Psoas muscle (tissue), 8 donors: ENCODE measurements around the gene AGMO. TPM values are rescaled to one million over a fixed set of nuclear protein-coding genes. Genes with fewer than 3 reads are reported as not detected.
A peak's percentile ranks its signal among the peaks of the same experiment; 100 is the strongest.

Experiments
- ATAC-seq, 4 donors: fragments of 200-7000 bp; cut with Tn5 transposase; one replicate each; pipeline ENCODE4 v1.9.1; 2020; ENCODE audit warnings: moderate library complexity in 3 of 4, mild to moderate bottlenecking in 2 of 4
- DNase-seq, 2 donors: peaks; one replicate each; pipeline ENCODE4 v3.0.0-alpha.2; 2020
- H3K27ac ChIP-seq: fragments of 200-600 bp; one replicate; pipeline ENCODE4 v1.8.0; 2022
- H3K27me3 ChIP-seq, 3 donors: fragments of 200-600 bp in 1 of 3; one replicate each; pipeline versions ENCODE4 v1.6.1 to v1.8.0; 2013 to 2022; ENCODE audit warnings: low read length in 2 of 3, mild to moderate bottlenecking in 2 of 3, moderate library complexity in 1 of 3; ENCODE audit not compliant: insufficient read depth in 3 of 3
- H3K36me3 ChIP-seq, 2 donors: fragments of 200-600 bp in 1 of 2; one replicate each; pipeline versions ENCODE4 v1.6.1 to v1.8.0; 2013 to 2022; ENCODE audit warnings: low read depth in 1 of 2, mild to moderate bottlenecking in 1 of 2, moderate library complexity in 1 of 2; ENCODE audit not compliant: insufficient read depth in 1 of 2
- H3K4me1 ChIP-seq: fragments of 200-600 bp; one replicate; pipeline ENCODE4 v1.8.0; 2022
- H3K4me3 ChIP-seq: fragments of 200-600 bp; one replicate; pipeline ENCODE4 v1.8.0; 2022; ENCODE audit warnings: mild to moderate bottlenecking
- H3K9me3 ChIP-seq: fragments of 200-600 bp; one replicate; pipeline ENCODE4 v1.8.0; 2022
- WGBS, 3 donors: extraction: QIAGEN DNeasy Blood & Tissue Kit; methylation state at CpG; one replicate each; pipeline versions ENCODE4 v1.1.6 to v1.1.7; 2013; 5-methylcytosine and 5-hydroxymethylcytosine counted together
- intact Hi-C, 2 donors: fragments of 100-400 bp; cut with DNase I; formaldehyde crosslinking; loops; one replicate each; pipeline versions ENCODE4 v1.11.0 to v1.14.2; 2022
- polyA plus RNA-seq, 3 donors: library from polyadenylated mRNA; stranded (reverse); fragments of 200-250 nt; gene quantifications; one replicate each; pipeline ENCODE4 v1.2.3, GENCODE V29; 2013
- total RNA-seq, 4 donors: library from RNA; stranded (reverse); fragmentation: NEBNext Ultra II Directional in 2 of 4; extraction: Animal tissue kit (Norgen Biotek cat#: 25700) in 2 of 4; gene quantifications; one replicate each; pipeline versions ENCODE4 v1.2.1 to v1.2.4, GENCODE V29; 2021 to 2023
- TF ChIP-seq, protein P1 (sequence below): fragments of 200-600 bp; IDR thresholded peaks from one replicate; pipeline ENCODE4 v1.8.0; 2022; ENCODE audit warnings: antibody characterized with exemption
- donor health status: healthy with polysubstance abuse.
- donor health status: DM: no; HTN: no; CAD: no; lungs with moderate emphysema.
- donor health status: Bipolar disorder and iron deficiency.
- donor health status: healthy.
- donor health status: DM: yes; HTN: yes; CAD: no.
- donor health status: DM: no; HTN: no; CAD: no.
- donor health status: DM: no; HTN: no; CAD: no.
- donor health status: DM: yes; HTN: yes; CAD: no.

The AGMO gene
- total and polyA plus RNA-seq, 7 donors: 0.13 to 0.54 (median 0.36) TPM; not detected in 1

GRCh38 chr7:15334536-15335263 is 227.1 kb downstream of the AGMO start:
- H3K27me3 ChIP-seq: no peaks in the 10 kb centered on the region
- H3K4me3 ChIP-seq: no peak overlapping the region
- H3K4me1 ChIP-seq: peaks cover 5% of the 10 kb centered on the region
- peaks cover 9% of the 10 kb centered on the region for H3K9me3 ChIP-seq
- TF ChIP-seq, protein P1, sequence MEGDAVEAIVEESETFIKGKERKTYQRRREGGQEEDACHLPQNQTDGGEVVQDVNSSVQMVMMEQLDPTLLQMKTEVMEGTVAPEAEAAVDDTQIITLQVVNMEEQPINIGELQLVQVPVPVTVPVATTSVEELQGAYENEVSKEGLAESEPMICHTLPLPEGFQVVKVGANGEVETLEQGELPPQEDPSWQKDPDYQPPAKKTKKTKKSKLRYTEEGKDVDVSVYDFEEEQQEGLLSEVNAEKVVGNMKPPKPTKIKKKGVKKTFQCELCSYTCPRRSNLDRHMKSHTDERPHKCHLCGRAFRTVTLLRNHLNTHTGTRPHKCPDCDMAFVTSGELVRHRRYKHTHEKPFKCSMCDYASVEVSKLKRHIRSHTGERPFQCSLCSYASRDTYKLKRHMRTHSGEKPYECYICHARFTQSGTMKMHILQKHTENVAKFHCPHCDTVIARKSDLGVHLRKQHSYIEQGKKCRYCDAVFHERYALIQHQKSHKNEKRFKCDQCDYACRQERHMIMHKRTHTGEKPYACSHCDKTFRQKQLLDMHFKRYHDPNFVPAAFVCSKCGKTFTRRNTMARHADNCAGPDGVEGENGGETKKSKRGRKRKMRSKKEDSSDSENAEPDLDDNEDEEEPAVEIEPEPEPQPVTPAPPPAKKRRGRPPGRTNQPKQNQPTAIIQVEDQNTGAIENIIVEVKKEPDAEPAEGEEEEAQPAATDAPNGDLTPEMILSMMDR: no peak
- no peak overlapping the region for H3K27ac ChIP-seq
- WGBS, 3 donors: 49 to 56% (median 51%) methylated on average over 6 of the region's 6 CpGs
- ATAC-seq: peak in 2 of 4 donors; percentile 30 to 56
- no peak for DNase-seq
- intact Hi-C loops: no loop called here
- H3K36me3 ChIP-seq: no peaks in the 10 kb centered on the region

GRCh38 chr7:15332956-15333355 is 228.9 kb downstream of the AGMO start:
- TF ChIP-seq, protein P1: no peak
- H3K4me3 ChIP-seq: no peak overlapping the region
- WGBS, 3 donors: 54 to 71% (median 65%) methylated on average over 2 of the region's 2 CpGs
- no peak for ATAC-seq
- intact Hi-C loops: no loop called here
- no peaks in the 10 kb centered on the region for H3K36me3 ChIP-seq
- H3K9me3 ChIP-seq: no peaks in the 10 kb centered on the region
- H3K27ac ChIP-seq: no peak overlapping the region
- peaks cover 5% of the 10 kb centered on the region for H3K4me1 ChIP-seq
- no peaks in the 10 kb centered on the region for H3K27me3 ChIP-seq
- no peak for DNase-seq

GRCh38 chr7:15330943-15331342 is 230.9 kb downstream of the AGMO start:
- DNase-seq (no peak), ATAC-seq (no peak)
- WGBS, 3 donors: 56 to 62% (median 58%) methylated on average over 2 of the region's 2 CpGs
- Histone ChIP-seq H3K36me3 (no peaks in the 10 kb centered on the region), H3K9me3 (no peaks in the 10 kb centered on the region), H3K27ac (no peak overlapping the region), H3K4me1 (peaks cover 5% of the 10 kb centered on the region), H3K27me3 (no peaks in the 10 kb centered on the region), H3K4me3 (no peak overlapping the region)
- TF ChIP-seq, protein P1: no peak
- intact Hi-C loops: no loop called here

DNA sequence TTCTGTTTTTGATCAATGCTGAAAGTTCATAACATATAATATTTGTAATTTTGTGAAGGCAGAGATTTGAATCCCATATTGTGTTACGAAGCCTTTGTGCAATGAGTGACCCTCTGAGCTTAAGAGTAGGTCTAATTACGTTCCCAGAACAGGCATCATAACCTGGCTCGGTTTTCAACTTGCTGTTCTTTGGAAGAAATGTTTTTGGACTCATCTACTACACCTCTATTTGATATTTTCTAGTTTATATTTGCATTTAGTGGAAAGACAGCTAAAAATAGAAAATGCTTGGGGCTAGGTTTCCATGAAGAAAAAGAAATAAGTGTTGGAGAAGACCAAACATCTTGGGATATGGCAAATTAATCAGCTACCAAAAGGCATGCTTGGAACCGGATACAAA is 234.8 kb downstream of the AGMO start:
- no peaks in the 10 kb centered on the region for H3K4me1 ChIP-seq
- H3K4me3 ChIP-seq: no peak overlapping the region
- 38 to 50% (median 38%) methylated on average over 4 of the region's 4 CpGs for WGBS, 3 donors
- H3K9me3 ChIP-seq: no peaks in the 10 kb centered on the region
- intact Hi-C loops: loop anchor here in 1 of 2 donors (5.0 to 10.0 kb wide), 2 partner anchors 388 to 745 kb away; no protein-coding TSS in a partner anchor
- no peaks in the 10 kb centered on the region for H3K27me3 ChIP-seq
- TF ChIP-seq, protein P1: no peak
- H3K36me3 ChIP-seq: no peaks in the 10 kb centered on the region
- ATAC-seq (no peak), DNase-seq (no peak)
- H3K27ac ChIP-seq: no peak overlapping the region
